Amygdala (tissue), 56 donors: ENCODE data around the gene ATAD3B.
"Not testable (repeated sequence)": the region's sequence is repeated elsewhere in the genome, so short reads cannot be mapped to it uniquely, and the experiment has no call there.

Source experiments
- DNase-seq, 56 donors: peaks; one replicate each; lab custom pipeline; 2025; lab: John Stamatoyannopoulos, UW

ATAD3B gene

GRCh38 chr1:1505801-1506200 is 34.2 kb downstream of the ATAD3B start:
- not testable (repeated sequence) for DNase-seq

DNA sequence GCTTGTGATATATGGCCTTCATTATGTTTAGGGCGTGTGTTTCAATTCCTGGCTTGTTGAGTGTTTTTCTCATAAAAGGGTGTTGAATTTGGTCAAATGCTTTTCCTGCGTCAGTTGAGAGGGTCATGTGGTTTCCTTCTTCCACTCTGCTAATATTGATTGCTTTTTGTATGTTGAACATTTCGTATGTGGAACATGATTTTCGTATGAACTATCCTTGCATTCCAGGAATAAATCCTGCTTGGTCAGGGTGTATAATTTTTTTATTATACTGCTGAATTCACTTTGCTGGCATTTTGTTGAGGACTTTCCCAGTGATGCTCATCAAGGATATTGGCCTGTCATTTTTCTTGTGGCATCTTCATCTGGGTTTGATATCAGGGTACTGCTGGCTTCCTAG is 35.7 kb downstream of the ATAD3B start:
- no peak for DNase-seq

- DNase-seq, result not testable (repeated sequence)
Measured at GRCh38 chr1:1508775-1509464, 37.4 kb downstream of the ATAD3B start.

DNA sequence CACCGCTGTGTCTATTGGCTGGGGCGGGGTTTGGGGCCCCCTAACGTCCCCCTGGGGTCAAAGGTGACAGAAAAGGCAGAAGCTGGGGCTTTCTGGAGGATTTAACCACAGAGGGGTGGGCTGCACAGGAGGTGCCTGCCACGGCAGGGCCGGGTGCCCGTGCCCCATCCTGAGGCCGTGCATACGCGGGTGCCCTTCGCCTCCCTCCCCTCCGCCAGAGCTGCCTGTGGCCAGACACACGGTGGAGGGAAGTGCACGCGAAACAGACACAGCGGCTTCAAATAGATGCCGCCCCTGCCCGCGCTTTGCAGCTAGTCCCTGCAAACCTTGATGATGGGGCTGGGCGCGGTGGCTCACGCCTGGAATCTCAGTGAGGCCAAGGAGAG is 37.9 kb downstream of the ATAD3B start:
- not testable (repeated sequence) for DNase-seq

GRCh38 chr1:1510912-1511532 is 39.5 kb downstream of the ATAD3B start:
- DNase-seq, result no peak

DNA sequence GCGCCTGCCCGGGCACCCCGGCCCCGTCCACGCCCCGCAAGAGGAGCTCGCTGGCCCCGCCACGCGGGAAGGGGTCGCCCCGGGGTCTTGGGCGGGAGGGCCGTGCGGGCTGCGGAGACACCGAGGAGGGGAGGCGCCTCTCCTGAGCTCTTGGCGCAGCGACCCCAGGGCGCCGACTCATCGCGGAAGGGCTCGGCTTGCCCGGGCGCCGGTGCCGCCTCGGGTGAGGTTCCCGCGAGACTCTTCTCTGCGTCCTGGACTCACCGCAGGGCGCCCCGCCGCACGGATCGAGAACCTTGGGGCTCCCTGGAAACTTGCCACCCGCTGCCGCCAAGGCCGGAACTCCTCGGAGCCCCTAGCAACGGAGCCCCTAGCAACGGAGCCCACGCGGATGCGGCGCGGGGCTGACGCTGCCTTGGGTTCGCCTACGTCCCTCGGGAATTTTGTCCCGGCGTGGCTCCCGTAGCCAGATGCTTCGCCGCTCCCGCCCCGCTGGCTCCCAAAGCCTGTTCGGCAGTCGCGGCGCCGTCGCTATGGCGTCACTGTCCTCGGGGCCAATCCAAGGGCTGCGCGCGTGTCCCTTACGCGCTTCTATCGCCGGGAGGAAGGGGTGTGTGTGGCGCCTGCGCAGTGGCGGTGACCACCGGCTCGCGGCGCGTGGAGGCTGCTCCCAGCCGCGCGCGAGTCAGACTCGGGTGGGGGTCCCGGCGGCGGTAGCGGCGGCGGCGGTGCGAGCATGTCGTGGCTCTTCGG is 40.1 kb downstream of the ATAD3B start, which contains the start of gene ATAD3A:
ATAD3A (plus strand) TSS at position 630 of the 753 bp plus-strand sequence; CDS start at position 737, 107 bp downstream.
- peak; percentile 82 to 99 (median 96) for DNase-seq

GRCh38 chr1:1512425-1512824 is 40.9 kb downstream of the ATAD3B start:
- DNase-seq, result not testable (repeated sequence)

GRCh38 chr1:1513675-1514074 is 42.1 kb downstream of the ATAD3B start:
- DNase-seq, result not testable (repeated sequence)

GRCh38 chr1:1514376-1514775 is 42.8 kb downstream of the ATAD3B start:
- not testable (repeated sequence) for DNase-seq

DNA sequence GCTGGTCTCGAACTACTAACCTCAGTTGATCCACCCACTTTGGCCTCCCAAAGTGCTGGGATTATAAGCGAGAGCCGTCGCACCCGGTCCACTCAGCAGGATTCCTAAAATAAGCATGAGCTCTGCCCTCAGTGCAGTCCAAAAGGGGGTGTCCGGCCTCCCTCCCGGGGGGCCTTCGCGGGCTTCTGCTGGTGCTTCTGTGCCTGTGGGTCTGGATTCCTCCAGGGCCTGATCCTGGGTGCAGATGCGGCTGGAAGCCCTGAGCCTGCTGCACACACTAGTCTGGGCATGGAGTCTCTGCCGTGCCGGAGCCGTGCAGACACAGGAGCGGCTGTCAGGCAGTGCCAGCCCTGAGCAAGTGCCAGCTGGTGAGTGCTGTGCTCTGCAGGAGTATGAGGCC is 45.4 kb downstream of the ATAD3B start:
- DNase-seq, result not testable (repeated sequence)

DNA sequence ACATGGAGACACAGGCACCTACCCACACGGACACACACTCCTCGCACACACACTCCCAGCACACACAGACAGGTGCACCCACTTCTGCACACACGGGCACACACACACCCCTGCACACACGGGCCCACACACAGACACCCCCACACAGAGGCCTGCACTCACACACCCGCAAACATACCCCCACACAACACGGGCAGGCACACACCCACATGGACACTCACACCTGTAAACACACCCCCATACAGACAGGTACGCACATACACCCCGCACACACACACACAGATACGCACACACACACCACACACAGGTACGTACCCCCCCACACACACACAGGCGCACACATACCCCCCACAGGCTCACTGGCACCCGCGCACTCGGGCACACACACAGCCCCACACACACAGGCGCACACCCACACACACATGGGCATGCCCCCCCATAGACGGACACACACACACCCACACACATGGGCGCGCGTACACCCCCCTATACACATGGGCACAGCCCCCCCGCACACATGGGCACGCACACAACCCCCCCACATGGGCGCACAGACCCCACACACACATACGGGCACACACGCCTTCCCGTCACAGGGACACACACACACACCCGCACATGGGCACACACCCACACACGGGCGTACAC is 46.5 kb downstream of the ATAD3B start:
- DNase-seq, result no peak

DNA sequence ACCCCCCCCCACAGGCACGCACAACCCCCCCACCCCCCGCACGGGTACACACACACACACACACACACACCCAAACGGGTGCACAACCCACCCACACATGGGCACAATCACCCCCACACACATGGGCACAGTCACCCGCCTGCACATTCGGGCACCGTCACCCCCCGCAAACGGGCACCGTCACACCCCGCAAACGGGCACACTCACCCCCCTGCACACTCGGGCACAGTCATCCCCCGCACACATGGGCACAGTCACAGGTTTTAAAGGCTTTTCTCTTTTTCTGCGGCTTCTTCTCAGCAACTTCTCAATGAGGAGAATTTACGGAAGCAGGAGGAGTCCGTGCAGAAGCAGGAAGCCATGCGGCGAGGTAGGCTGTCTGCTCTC is 47.0 kb downstream of the ATAD3B start:
- DNase-seq, result not testable (repeated sequence)

DNA sequence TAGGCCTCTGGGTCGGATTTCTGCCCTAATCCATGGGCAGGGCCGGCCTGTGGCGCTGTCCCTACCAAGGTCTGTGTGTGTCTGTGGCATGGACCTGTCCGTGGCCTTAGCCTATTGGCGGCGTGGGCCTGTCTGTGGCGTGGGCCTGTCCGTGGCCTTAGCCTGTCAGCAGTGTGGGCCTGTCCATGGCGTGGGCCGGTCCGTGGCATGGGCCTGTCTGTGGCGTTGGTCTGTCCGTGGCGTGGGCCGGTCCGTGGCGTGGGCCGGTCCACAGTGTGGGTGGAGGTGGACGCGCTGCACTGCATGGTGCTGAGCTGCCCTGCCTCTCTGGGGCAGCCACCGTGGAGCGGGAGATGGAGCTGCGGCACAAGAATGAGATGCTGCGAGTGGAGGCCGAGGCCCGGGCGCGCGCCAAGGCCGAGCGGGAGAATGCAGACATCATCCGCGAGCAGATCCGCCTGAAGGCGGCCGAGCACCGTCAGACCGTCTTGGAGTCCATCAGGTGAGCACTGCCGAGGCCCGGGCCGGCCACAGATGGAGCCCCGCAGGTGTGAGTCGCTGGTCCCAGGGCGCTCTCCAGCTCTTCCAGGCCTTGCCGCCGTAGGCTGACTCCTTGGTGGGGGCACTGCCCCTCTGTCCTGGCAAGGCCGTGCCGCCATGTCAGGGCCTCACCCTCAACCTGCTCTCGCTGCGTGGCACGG is 48.4 kb downstream of the ATAD3B start:
- not testable (repeated sequence) for DNase-seq

DNA sequence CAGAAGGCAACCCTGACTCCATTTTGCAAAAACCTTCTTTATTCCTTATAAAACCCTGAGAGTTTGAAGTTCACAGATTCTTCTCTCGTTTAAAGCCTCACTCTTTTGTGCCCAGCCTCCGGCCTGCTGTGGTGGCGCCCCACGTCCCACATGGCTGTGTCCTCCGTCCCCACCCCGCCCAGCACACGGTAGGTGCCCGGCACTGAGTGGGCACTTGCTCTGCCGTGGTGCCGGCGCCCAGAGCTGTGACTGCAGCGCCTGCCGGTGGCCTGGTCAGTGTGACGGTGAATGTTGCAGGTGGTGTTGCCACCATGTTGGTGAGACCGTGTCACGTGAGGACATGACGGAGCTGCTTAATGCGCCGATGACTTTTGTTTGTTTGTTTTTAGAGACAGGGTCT is 49.8 kb downstream of the ATAD3B start:
- DNase-seq, result no peak

GRCh38 chr1:1522536-1522935 is 51.0 kb downstream of the ATAD3B start:
- DNase-seq, result not testable (repeated sequence)

DNA sequence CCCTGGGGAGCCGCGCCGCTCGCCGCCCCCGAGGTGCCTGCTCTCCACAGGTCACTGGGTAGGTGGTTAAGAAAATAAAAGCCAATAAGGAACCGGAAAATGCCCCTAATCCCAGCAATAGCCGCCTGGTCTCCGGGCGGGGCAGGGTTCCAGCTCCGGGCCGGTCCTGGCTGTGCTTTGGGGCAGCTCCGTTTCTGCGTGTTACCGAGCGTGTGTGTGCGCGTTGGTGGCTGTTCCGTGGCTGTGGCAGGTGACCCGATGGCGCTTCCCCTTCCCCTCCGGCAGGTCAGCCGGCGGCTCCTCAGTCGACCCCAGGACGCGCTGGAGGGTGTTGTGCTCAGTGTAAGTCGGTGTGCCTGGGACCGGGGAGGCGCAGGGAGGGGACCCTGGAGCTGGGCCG is 51.7 kb downstream of the ATAD3B start:
- DNase-seq, result not testable (repeated sequence)

GRCh38 chr1:1523651-1524050 is 52.1 kb downstream of the ATAD3B start:
- DNase-seq, result not testable (repeated sequence)

DNA sequence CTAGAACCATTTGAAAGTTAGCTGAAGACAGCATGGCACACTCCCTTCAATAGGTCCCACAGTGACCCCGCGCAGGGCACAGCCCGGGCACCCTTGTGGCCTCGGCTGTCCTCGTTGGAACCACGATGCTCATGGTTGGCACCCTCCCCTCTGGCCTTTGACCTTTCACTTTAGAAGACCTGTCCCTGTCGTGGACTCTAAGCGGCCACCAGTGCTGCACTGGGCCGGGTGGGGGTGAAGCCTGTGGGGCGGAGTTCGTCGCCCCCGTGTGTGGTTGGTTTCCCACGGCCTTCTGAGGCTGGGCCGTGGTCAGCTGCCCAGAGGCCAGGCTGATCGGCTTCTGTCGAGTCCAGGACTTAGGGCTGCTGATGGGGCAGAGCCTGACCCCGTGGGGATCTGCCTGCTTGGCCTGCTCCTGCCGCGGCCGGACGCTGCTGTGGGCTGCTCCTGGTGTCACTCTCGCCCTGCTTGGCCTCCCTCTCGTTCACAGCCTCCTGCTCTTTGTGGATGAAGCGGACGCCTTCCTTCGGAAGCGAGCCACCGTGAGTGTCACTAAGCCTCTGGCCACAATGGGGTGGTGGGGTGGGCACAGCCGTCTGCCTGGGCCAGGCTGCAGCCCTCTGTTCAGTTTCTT is 53.3 kb downstream of the ATAD3B start:
- DNase-seq, result not testable (repeated sequence)

GRCh38 chr1:1526476-1526875 is 54.9 kb downstream of the ATAD3B start:
- not testable (repeated sequence) for DNase-seq
